IMR-90 (cell line): ENCODE measurements around the gene HOXC12. TPM values are rescaled to one million over a fixed set of nuclear protein-coding genes. Genes with fewer than 3 reads are reported as not detected.

Source experiments
- ATAC-seq: fragments of 200-7000 bp; cut with Tn5 transposase; 2 replicates; pipeline ENCODE4 v1.9.1; 2020; ENCODE audit warnings: low read depth, mild to moderate bottlenecking, moderate library complexity
- BruUV-seq: library from RNA; stranded (reverse); fragments of 400-500 nt; replicated peaks from 2 replicates; lab custom pipeline; 2021; lab: Mats Ljungman, UMichigan
- CTCF ChIA-PET: fragments of 300-600 bp; formaldehyde crosslinking; extraction: SDS; loops from one replicate; lab custom pipeline; 2021; ENCODE audit warnings: antibody characterized with exemption; lab: Yijun Ruan, JAX
- POLR2A ChIA-PET: fragments of 300-600 bp; sonication (Branson Sonifier 250); formaldehyde crosslinking; loops from one replicate; lab custom pipeline; 2022; ENCODE audit warnings: antibody characterized with exemption; ENCODE audit not compliant: unreplicated experiment; lab: Charles Lee
- DNase-seq: peaks from one replicate; pipeline ENCODE4 v3.0.0; 2013
- H2AFZ ChIP-seq: replicated peaks from 2 replicates; pipeline ENCODE3; 2013; ENCODE audit warnings: low read length, mild to moderate bottlenecking; ENCODE audit not compliant: poor library complexity
- H2AK5ac ChIP-seq: 2 replicates; pipeline ENCODE4 v1.6.1; 2013; ENCODE audit warnings: low read depth, low read length, inconsistent platforms
- H2AK9ac ChIP-seq: replicated peaks from 2 replicates; pipeline ENCODE3; 2013; ENCODE audit warnings: mild to moderate bottlenecking, low read depth, low read length, moderate library complexity; ENCODE audit not compliant: poor library complexity
- H2BK120ac ChIP-seq: 2 replicates; pipeline ENCODE4 v1.6.1; 2013; ENCODE audit warnings: low read depth, low read length, inconsistent platforms
- H2BK15ac ChIP-seq: 3 replicates; pipeline ENCODE4 v1.6.1; 2013; ENCODE audit warnings: low read depth, low read length, inconsistent platforms
- H2BK20ac ChIP-seq: 2 replicates; pipeline ENCODE4 v1.6.1; 2013; ENCODE audit warnings: low read depth, mild to moderate bottlenecking, inconsistent platforms, low read length, moderate library complexity
- H2BK5ac ChIP-seq: 2 replicates; pipeline ENCODE4 v1.6.1; 2013; ENCODE audit warnings: mild to moderate bottlenecking, low read depth, low read length, inconsistent platforms; ENCODE audit not compliant: poor library complexity, severe bottlenecking
- H3K14ac ChIP-seq: replicated peaks from 2 replicates; pipeline ENCODE4 v1.6.1; 2013; ENCODE audit warnings: low read depth, low read length, inconsistent platforms
- H3K18ac ChIP-seq: 2 replicates; pipeline ENCODE4 v1.6.1; 2013; ENCODE audit warnings: low read depth, low read length, control low read depth
- H3K23ac ChIP-seq: 2 replicates; pipeline ENCODE4 v1.6.1; 2013; ENCODE audit warnings: low read depth, low read length, inconsistent platforms
- H3K27ac ChIP-seq: 2 replicates; pipeline ENCODE4 v1.5.1; 2013; ENCODE audit warnings: mild to moderate bottlenecking, control low read depth, low read length; ENCODE audit not compliant: insufficient read depth
- H3K27me3 ChIP-seq: 2 replicates; pipeline ENCODE4 v1.6.1; 2013; ENCODE audit warnings: low read length; ENCODE audit not compliant: control insufficient read depth, insufficient read depth
- H3K36me3 ChIP-seq: 2 replicates; pipeline ENCODE4 v1.6.1; 2013; ENCODE audit warnings: low read length, mixed read lengths; ENCODE audit not compliant: control insufficient read depth, insufficient read depth
- H3K4ac ChIP-seq: 2 replicates; pipeline ENCODE4 v1.6.1; 2013; ENCODE audit warnings: low read depth, low read length, inconsistent platforms
- H3K4me1 ChIP-seq: 2 replicates; pipeline ENCODE4 v1.6.1; 2013; ENCODE audit warnings: low read length, mixed read lengths; ENCODE audit not compliant: control insufficient read depth, insufficient read depth
- H3K4me2 ChIP-seq: 2 replicates; pipeline ENCODE4 v1.6.1; 2013; ENCODE audit warnings: low read depth, mild to moderate bottlenecking, control low read depth, low read length, moderate library complexity
- H3K4me3 ChIP-seq: 2 replicates; pipeline ENCODE4 v1.5.1; 2013; ENCODE audit warnings: low read depth, mild to moderate bottlenecking, control low read depth, low read length, moderate library complexity; ENCODE audit not compliant: insufficient read depth
- H3K56ac ChIP-seq: 2 replicates; pipeline ENCODE4 v1.6.1; 2013; ENCODE audit warnings: low read length, inconsistent platforms; ENCODE audit not compliant: insufficient read depth; ENCODE audit errors: extremely low read depth
- H3K79me1 ChIP-seq, 2 experiments: 2 replicates each; pipeline ENCODE4 v1.6.1; 2013; ENCODE audit warnings: low read length in 2 of 2, inconsistent platforms in 1 of 2, low read depth in 1 of 2
- H3K9ac ChIP-seq: 2 replicates; pipeline ENCODE4 v1.6.1; 2013; ENCODE audit warnings: low read depth, low read length, control low read depth
- H3K9me1 ChIP-seq: 2 replicates; pipeline ENCODE4 v1.6.1; 2013; ENCODE audit warnings: low read length, inconsistent platforms; ENCODE audit not compliant: insufficient read depth
- H3K9me3 ChIP-seq: 2 replicates; pipeline ENCODE4 v1.6.1; 2013; ENCODE audit warnings: low read length; ENCODE audit not compliant: control insufficient read depth, insufficient read depth
- H4K20me1 ChIP-seq: 2 replicates; pipeline ENCODE4 v1.6.1; 2013; ENCODE audit warnings: low read length, inconsistent platforms; ENCODE audit not compliant: insufficient read depth
- H4K5ac ChIP-seq: 2 replicates; pipeline ENCODE4 v1.6.1; 2013; ENCODE audit warnings: mild to moderate bottlenecking, low read depth, low read length, control low read depth
- H4K8ac ChIP-seq, 2 experiments: 2 replicates each; pipeline ENCODE4 v1.6.1; 2013; ENCODE audit warnings: low read depth in 2 of 2, low read length in 2 of 2, control low read depth in 1 of 2, inconsistent platforms in 1 of 2
- H4K91ac ChIP-seq: 2 replicates; pipeline ENCODE4 v1.6.1; 2013; ENCODE audit warnings: low read depth, low read length, inconsistent platforms; ENCODE audit not compliant: insufficient read depth
- BHLHE40 ChIP-seq: fragments of 150-350 bp; IDR thresholded peaks from 2 replicates; pipeline ENCODE4 v1.6.1; 2016; ENCODE audit warnings: mild to moderate bottlenecking, low read depth, low read length
- CEBPB ChIP-seq: IDR thresholded peaks from 2 replicates; pipeline ENCODE4 v1.6.1; 2012; ENCODE audit warnings: low read depth, low read length, improper control_type of control experiment
- CHD1 ChIP-seq: IDR thresholded peaks from 2 replicates; pipeline ENCODE4 v1.6.1; 2012; ENCODE audit warnings: low read depth, low read length, improper control_type of control experiment
- FOS ChIP-seq: fragments of 150-350 bp; IDR thresholded peaks from 2 replicates; pipeline ENCODE4 v1.6.1; 2016; ENCODE audit warnings: low read depth, low read length
- MAFK ChIP-seq: IDR thresholded peaks from 2 replicates; pipeline ENCODE4 v1.6.1; 2012; ENCODE audit warnings: low read depth, low read length, improper control_type of control experiment
- MAZ ChIP-seq: IDR thresholded peaks from 2 replicates; pipeline ENCODE4 v1.6.1; 2012; ENCODE audit warnings: low read depth, mild to moderate bottlenecking, low read length, improper control_type of control experiment, moderate library complexity, borderline replicate concordance
- MXI1 ChIP-seq: IDR thresholded peaks from 2 replicates; pipeline ENCODE4 v1.6.1; 2012; ENCODE audit warnings: low read depth, mild to moderate bottlenecking, low read length, moderate library complexity, borderline replicate concordance
- NFE2L2 ChIP-seq: fragments of 150-350 bp; IDR thresholded peaks from 2 replicates; pipeline ENCODE4 v1.6.1; 2016; ENCODE audit warnings: low read depth, mild to moderate bottlenecking, low read length
- POLR2A ChIP-seq: IDR thresholded peaks from 2 replicates; pipeline ENCODE4 v1.6.1; 2012; ENCODE audit warnings: mild to moderate bottlenecking, low read depth, low read length
- RAD21 ChIP-seq: IDR thresholded peaks from 2 replicates; pipeline ENCODE4 v1.6.1; 2012; ENCODE audit warnings: low read length, improper control_type of control experiment
- RCOR1 ChIP-seq: IDR thresholded peaks from 2 replicates; pipeline ENCODE4 v1.6.1; 2012; ENCODE audit warnings: mild to moderate bottlenecking, low read length, improper control_type of control experiment; ENCODE audit not compliant: insufficient replicate concordance
- RFX5 ChIP-seq: IDR thresholded peaks from 2 replicates; pipeline ENCODE4 v1.8.0; 2012; ENCODE audit warnings: low read depth, mild to moderate bottlenecking, low read length, moderate library complexity
- SMC3 ChIP-seq: fragments of 150-350 bp; IDR thresholded peaks from 2 replicates; pipeline ENCODE4 v1.6.1; 2016; ENCODE audit warnings: low read depth, mild to moderate bottlenecking, antibody characterized with exemption, low read length, moderate library complexity
- WGBS, 2 experiments: methylation state at CpG; one replicate each; pipeline versions ENCODE4 v1.1.5 to v1.1.7; 2013; ENCODE audit warnings: missing lambda C conversion rate in 2 of 2; ENCODE audit not compliant: insufficient read length in 1 of 2; ENCODE audit errors: extremely low coverage in 2 of 2; 5-methylcytosine and 5-hydroxymethylcytosine counted together
- dilution Hi-C: fragments of 300-500 bp; cut with HindIII; formaldehyde crosslinking; loops from one replicate; pipeline ENCODE4 v1.14.3; 2018; ENCODE audit warnings: low sequenced_read_pairs; ENCODE audit not compliant: unreplicated experiment
- in situ Hi-C: fragments of 300-500 bp; cut with MboI; formaldehyde crosslinking; loops from 3 replicates; pipeline ENCODE4 v1.14.3; 2019; ENCODE audit warnings: low sequenced_read_pairs, inconsistent platforms, mixed read lengths
- intact Hi-C: fragments of 100-400 bp; cut with micrococcal nuclease; formaldehyde crosslinking; loops from 2 replicates; pipeline ENCODE4 v1.10.0; 2022
- polyA plus RNA-seq, 3 experiments: library from polyadenylated mRNA; depleted of rRNA; stranded (reverse); fragments of >200 nt; gene quantifications; 2 replicates each; pipeline ENCODE4 v1.2.3, GENCODE V29; 2012; ENCODE audit warnings: low replicate concordance in 1 of 3
- total RNA-seq: library from RNA; depleted of rRNA; stranded (reverse); fragments of >200 nt; gene quantifications from 2 replicates; pipeline ENCODE4 v1.2.3, GENCODE V29; 2012
- TF ChIP-seq, protein P1 (sequence below): conservative IDR thresholded peaks from 2 replicates; pipeline ENCODE4 v1.5.1; 2012; ENCODE audit warnings: mild to moderate bottlenecking, low read depth, low read length, improper control_type of control experiment
- TF ChIP-seq, protein P2 (sequence below): fragments of 150-350 bp; IDR thresholded peaks from 2 replicates; pipeline ENCODE4 v1.6.1; 2017; ENCODE audit warnings: mild to moderate bottlenecking, antibody characterized with exemption, low read length, low read depth
- TF ChIP-seq, protein P3 (sequence below): fragments of 150-350 bp; IDR thresholded peaks from 2 replicates; pipeline ENCODE4 v1.6.1; 2016; ENCODE audit warnings: low read depth, mild to moderate bottlenecking, low read length, moderate library complexity, borderline replicate concordance

The HOXC12 gene
- total and polyA plus RNA-seq, 2 of the 4 experiments (the other 2 are of a cell fraction): not detected

DNA sequence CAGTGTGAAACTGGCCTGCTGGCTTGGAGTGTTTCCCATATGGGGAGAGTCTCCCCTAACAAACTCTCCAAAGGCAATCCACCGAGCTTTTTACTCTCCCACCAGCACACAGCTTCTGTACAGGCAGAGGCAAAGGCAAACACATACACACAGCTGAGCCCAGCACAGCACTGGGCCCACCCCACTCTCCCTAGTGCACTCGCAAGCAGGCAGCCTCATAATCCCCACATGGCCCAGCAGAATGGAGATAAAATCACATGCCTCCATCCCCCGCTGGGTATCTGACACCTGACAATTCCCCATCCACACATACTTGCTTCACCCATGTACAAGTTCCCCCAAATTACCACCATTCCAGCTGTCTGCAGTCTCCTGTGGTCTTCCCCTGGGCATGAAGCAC lies 3.4 kb downstream of the HOXC12 start:
- no peaks in the 10 kb centered on the region for H4K20me1 ChIP-seq
- in situ Hi-C loops (no loop called here), intact Hi-C loops (no loop called here), dilution Hi-C loops (no loop called here)
- 0% methylated on average over 1 of the region's 3 CpGs; no CpG with 5 or more reads in 1 of the 2 experiments for WGBS, 2 experiments
- no peak overlapping the region for H2AK5ac ChIP-seq
- H4K91ac ChIP-seq: no peak overlapping the region
- no peak overlapping the region for H3K56ac ChIP-seq
- H4K5ac ChIP-seq: no peak overlapping the region
- no peaks in the 10 kb centered on the region for H3K9me1 ChIP-seq
- no peaks in the 10 kb centered on the region for H3K36me3 ChIP-seq
- H3K4me3 ChIP-seq: no peak overlapping the region
- H3K23ac ChIP-seq: no peak overlapping the region
- TF ChIP-seq MAFK (no peak), CHD1 (no peak), NFE2L2 (no peak), SMC3 (no peak), RFX5 (no peak), CEBPB (no peak), MXI1 (no peak), FOS (no peak), BHLHE40 (no peak), RAD21 (no peak), RCOR1 (no peak), POLR2A (no peak), MAZ (no peak)
- TF ChIP-seq, protein P1, sequence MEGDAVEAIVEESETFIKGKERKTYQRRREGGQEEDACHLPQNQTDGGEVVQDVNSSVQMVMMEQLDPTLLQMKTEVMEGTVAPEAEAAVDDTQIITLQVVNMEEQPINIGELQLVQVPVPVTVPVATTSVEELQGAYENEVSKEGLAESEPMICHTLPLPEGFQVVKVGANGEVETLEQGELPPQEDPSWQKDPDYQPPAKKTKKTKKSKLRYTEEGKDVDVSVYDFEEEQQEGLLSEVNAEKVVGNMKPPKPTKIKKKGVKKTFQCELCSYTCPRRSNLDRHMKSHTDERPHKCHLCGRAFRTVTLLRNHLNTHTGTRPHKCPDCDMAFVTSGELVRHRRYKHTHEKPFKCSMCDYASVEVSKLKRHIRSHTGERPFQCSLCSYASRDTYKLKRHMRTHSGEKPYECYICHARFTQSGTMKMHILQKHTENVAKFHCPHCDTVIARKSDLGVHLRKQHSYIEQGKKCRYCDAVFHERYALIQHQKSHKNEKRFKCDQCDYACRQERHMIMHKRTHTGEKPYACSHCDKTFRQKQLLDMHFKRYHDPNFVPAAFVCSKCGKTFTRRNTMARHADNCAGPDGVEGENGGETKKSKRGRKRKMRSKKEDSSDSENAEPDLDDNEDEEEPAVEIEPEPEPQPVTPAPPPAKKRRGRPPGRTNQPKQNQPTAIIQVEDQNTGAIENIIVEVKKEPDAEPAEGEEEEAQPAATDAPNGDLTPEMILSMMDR: no peak
- TF ChIP-seq, protein P2, sequence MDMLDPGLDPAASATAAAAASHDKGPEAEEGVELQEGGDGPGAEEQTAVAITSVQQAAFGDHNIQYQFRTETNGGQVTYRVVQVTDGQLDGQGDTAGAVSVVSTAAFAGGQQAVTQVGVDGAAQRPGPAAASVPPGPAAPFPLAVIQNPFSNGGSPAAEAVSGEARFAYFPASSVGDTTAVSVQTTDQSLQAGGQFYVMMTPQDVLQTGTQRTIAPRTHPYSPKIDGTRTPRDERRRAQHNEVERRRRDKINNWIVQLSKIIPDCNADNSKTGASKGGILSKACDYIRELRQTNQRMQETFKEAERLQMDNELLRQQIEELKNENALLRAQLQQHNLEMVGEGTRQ: no peak
- TF ChIP-seq, protein P3, sequence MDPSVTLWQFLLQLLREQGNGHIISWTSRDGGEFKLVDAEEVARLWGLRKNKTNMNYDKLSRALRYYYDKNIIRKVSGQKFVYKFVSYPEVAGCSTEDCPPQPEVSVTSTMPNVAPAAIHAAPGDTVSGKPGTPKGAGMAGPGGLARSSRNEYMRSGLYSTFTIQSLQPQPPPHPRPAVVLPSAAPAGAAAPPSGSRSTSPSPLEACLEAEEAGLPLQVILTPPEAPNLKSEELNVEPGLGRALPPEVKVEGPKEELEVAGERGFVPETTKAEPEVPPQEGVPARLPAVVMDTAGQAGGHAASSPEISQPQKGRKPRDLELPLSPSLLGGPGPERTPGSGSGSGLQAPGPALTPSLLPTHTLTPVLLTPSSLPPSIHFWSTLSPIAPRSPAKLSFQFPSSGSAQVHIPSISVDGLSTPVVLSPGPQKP: no peak
- H3K9me3 ChIP-seq: peaks cover 6% of the 10 kb centered on the region
- POLR2A ChIA-PET: no interaction called here
- CTCF ChIA-PET: no interaction called here
- H4K8ac ChIP-seq: no peak overlapping the region
- no peaks in the 10 kb centered on the region for H3K79me1 ChIP-seq
- no TSS peak for BruUV-seq
- no peak overlapping the region for H2BK5ac ChIP-seq
- no peak overlapping the region for H3K14ac ChIP-seq
- no peaks in the 10 kb centered on the region for H3K4me1 ChIP-seq
- H2BK120ac ChIP-seq: no peak overlapping the region
- H3K9ac ChIP-seq: no peak overlapping the region
- H2AK9ac ChIP-seq: no peak overlapping the region
- H2BK20ac ChIP-seq: no peak overlapping the region
- H2AFZ ChIP-seq: no peak overlapping the region
- H2BK15ac ChIP-seq: no peak overlapping the region
- no peak overlapping the region for H3K18ac ChIP-seq
- H3K27ac ChIP-seq: no peak overlapping the region
- H3K27me3 ChIP-seq: peaks cover 93% of the 10 kb centered on the region
- H3K4me2 ChIP-seq: no peak overlapping the region
- H3K4ac ChIP-seq: no peak overlapping the region
- ATAC-seq: no peak
- DNase-seq: no peak
